Panc1 (cell line): ENCODE results near the gene FRMD4A.
"Not testable (repeated sequence)": the region's sequence is repeated elsewhere in the genome, so short reads cannot be mapped to it uniquely, and the experiment has no call there.

Experiments used
- POLR2AphosphoS5 ChIP-seq: IDR thresholded peaks from 2 replicates; pipeline ENCODE4 v1.6.1; 2012; ENCODE audit warnings: mild to moderate bottlenecking, low read depth, low read length, moderate library complexity
- SIN3A ChIP-seq: IDR thresholded peaks from 2 replicates; pipeline ENCODE4 v1.6.1; 2012; ENCODE audit warnings: low read depth, mild to moderate bottlenecking, low read length, moderate library complexity, borderline replicate concordance; ENCODE audit not compliant: insufficient read depth
- TCF7L2 ChIP-seq: IDR thresholded peaks from 2 replicates; pipeline ENCODE4 v1.6.1; 2011; ENCODE audit warnings: mild to moderate bottlenecking, low read depth, low read length, inconsistent platforms
- TF ChIP-seq, protein P1 (sequence below): fragments of 450-650 bp; IDR thresholded peaks from 2 replicates; pipeline ENCODE4 v1.5.1; 2017; ENCODE audit warnings: mild to moderate bottlenecking

DNA sequence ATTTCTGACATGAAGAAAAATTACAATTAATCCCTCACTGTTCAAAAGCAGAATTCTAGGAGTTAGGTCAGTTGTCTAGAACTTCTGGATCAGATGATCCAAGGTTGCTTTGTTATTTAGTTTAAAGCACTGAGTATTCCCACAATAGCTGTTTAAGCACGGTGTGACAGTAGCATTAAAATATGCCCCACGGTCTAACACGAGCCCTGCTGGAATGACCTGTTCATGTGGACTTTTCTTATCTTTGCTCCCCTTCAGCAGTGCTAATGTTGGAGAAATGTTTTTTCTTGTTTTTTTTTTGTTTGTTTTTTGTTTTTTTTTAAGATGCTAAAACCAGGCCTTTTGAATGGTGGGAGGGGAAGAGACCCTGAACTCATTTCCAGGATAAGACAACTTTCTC is 101.9 kb downstream of the FRMD4A start:
- TF ChIP-seq, protein P1, sequence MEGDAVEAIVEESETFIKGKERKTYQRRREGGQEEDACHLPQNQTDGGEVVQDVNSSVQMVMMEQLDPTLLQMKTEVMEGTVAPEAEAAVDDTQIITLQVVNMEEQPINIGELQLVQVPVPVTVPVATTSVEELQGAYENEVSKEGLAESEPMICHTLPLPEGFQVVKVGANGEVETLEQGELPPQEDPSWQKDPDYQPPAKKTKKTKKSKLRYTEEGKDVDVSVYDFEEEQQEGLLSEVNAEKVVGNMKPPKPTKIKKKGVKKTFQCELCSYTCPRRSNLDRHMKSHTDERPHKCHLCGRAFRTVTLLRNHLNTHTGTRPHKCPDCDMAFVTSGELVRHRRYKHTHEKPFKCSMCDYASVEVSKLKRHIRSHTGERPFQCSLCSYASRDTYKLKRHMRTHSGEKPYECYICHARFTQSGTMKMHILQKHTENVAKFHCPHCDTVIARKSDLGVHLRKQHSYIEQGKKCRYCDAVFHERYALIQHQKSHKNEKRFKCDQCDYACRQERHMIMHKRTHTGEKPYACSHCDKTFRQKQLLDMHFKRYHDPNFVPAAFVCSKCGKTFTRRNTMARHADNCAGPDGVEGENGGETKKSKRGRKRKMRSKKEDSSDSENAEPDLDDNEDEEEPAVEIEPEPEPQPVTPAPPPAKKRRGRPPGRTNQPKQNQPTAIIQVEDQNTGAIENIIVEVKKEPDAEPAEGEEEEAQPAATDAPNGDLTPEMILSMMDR, result not testable (repeated sequence)
- not testable (repeated sequence) for TF ChIP-seq SIN3A, TCF7L2, POLR2AphosphoS5
